H9 (cell line): ENCODE measurements around the gene MED25. TPM values are rescaled to one million over a fixed set of nuclear protein-coding genes. Genes with fewer than 3 reads are reported as not detected.

Source experiments
- DNase-seq: peaks from one replicate; pipeline ENCODE4 v3.0.0-alpha.2; 2017
- H2AFZ ChIP-seq: one replicate; pipeline ENCODE4 v1.6.1; 2013; ENCODE audit warnings: mild to moderate bottlenecking, low read length, control low read depth, moderate library complexity
- H2AK5ac ChIP-seq: 2 replicates; pipeline ENCODE4 v1.6.1; 2013; ENCODE audit warnings: low read length, control low read depth, mixed read lengths; ENCODE audit not compliant: insufficient read length
- H2BK120ac ChIP-seq: one replicate; pipeline ENCODE4 v1.6.1; 2013; ENCODE audit warnings: low read depth, mild to moderate bottlenecking, low read length, control low read depth, inconsistent platforms; ENCODE audit not compliant: poor library complexity, severe bottlenecking
- H2BK12ac ChIP-seq: 2 replicates; pipeline ENCODE4 v1.6.1; 2013; ENCODE audit warnings: low read length, control low read depth, mixed read lengths, low read depth; ENCODE audit not compliant: insufficient read length
- H2BK15ac ChIP-seq: 2 replicates; pipeline ENCODE4 v1.6.1; 2013; ENCODE audit warnings: low read depth, low read length, control low read depth
- H2BK20ac ChIP-seq: one replicate; pipeline ENCODE4 v1.6.1; 2013; ENCODE audit warnings: low read depth, mild to moderate bottlenecking, low read length, control low read depth, inconsistent platforms; ENCODE audit not compliant: poor library complexity, severe bottlenecking
- H2BK5ac ChIP-seq: 2 replicates; pipeline ENCODE4 v1.6.1; 2013; ENCODE audit warnings: low read length, control low read depth, mixed read lengths; ENCODE audit not compliant: insufficient read length
- H3K14ac ChIP-seq: 2 replicates; pipeline ENCODE4 v1.6.1; 2013; ENCODE audit warnings: low read length, control low read depth; ENCODE audit not compliant: insufficient read depth
- H3K18ac ChIP-seq: 2 replicates; pipeline ENCODE4 v1.6.1; 2013; ENCODE audit warnings: low read depth, mild to moderate bottlenecking, mixed read lengths, low read length, control low read depth; ENCODE audit not compliant: insufficient read length
- H3K23ac ChIP-seq: 2 replicates; pipeline ENCODE4 v1.6.1; 2013; ENCODE audit warnings: low read length, control low read depth, mixed read lengths, low read depth; ENCODE audit not compliant: insufficient read length
- H3K23me2 ChIP-seq: 2 replicates; pipeline ENCODE4 v1.6.1; 2013; ENCODE audit warnings: low read depth, mild to moderate bottlenecking, mixed read lengths, low read length, control low read depth; ENCODE audit not compliant: insufficient read length, poor library complexity, severe bottlenecking
- H3K27ac ChIP-seq: 2 replicates; pipeline ENCODE4 v1.5.1; 2013; ENCODE audit warnings: low read length, control low read depth, mixed read lengths, low read depth; ENCODE audit not compliant: insufficient read length
- H3K27me3 ChIP-seq: 2 replicates; pipeline ENCODE4 v1.6.1; 2013; ENCODE audit warnings: low read length, control low read depth, inconsistent platforms; ENCODE audit not compliant: insufficient read depth
- H3K4ac ChIP-seq: 2 replicates; pipeline ENCODE4 v1.6.1; 2013; ENCODE audit warnings: low read depth, mild to moderate bottlenecking, control low read depth, inconsistent platforms, low read length, moderate library complexity
- H3K4me1 ChIP-seq: 2 replicates; pipeline ENCODE4 v1.6.1; 2013; ENCODE audit warnings: low read length, control low read depth, inconsistent platforms; ENCODE audit not compliant: insufficient read depth
- H3K4me2 ChIP-seq: 2 replicates; pipeline ENCODE4 v1.6.1; 2013; ENCODE audit warnings: low read length, control low read depth, mixed read lengths; ENCODE audit not compliant: insufficient read length, insufficient read depth
- H3K56ac ChIP-seq: 2 replicates; pipeline ENCODE4 v1.6.1; 2013; ENCODE audit warnings: low read depth, mild to moderate bottlenecking, mixed read lengths, low read length, control low read depth; ENCODE audit not compliant: insufficient read length
- H3K79me1 ChIP-seq: 2 replicates; pipeline ENCODE4 v1.6.1; 2013; ENCODE audit warnings: low read depth, mild to moderate bottlenecking, moderate library complexity, low read length, control low read depth, inconsistent platforms; ENCODE audit not compliant: insufficient read depth, poor library complexity, severe bottlenecking
- H3K79me2 ChIP-seq: 2 replicates; pipeline ENCODE4 v1.6.1; 2013; ENCODE audit warnings: low read length, control low read depth, inconsistent platforms; ENCODE audit not compliant: insufficient read depth
- H3K9ac ChIP-seq: 2 replicates; pipeline ENCODE4 v1.6.1; 2013; ENCODE audit warnings: low read length, control low read depth, mixed read lengths; ENCODE audit not compliant: insufficient read length; ENCODE audit errors: extremely low read depth
- H3K9me3 ChIP-seq: one replicate; pipeline ENCODE4 v1.6.1; 2013; ENCODE audit warnings: low read depth, low read length, inconsistent platforms; ENCODE audit not compliant: control insufficient read depth
- H3T11ph ChIP-seq: one replicate; pipeline ENCODE4 v1.6.1; 2013; ENCODE audit warnings: mild to moderate bottlenecking, low read length, control low read depth, inconsistent platforms
- H4K20me1 ChIP-seq: one replicate; pipeline ENCODE4 v1.6.1; 2013; ENCODE audit not compliant: control insufficient read depth, insufficient read length, insufficient read depth
- H4K5ac ChIP-seq: 2 replicates; pipeline ENCODE4 v1.6.1; 2013; ENCODE audit warnings: low read depth, mild to moderate bottlenecking, mixed read lengths, low read length, control low read depth; ENCODE audit not compliant: insufficient read length
- H4K8ac ChIP-seq: replicated peaks from 2 replicates; pipeline ENCODE4 v1.6.1; 2013; ENCODE audit warnings: low read length, control low read depth, mixed read lengths, low read depth; ENCODE audit not compliant: insufficient read length
- H4K91ac ChIP-seq: 2 replicates; pipeline ENCODE4 v1.6.1; 2013; ENCODE audit warnings: low read depth, mild to moderate bottlenecking, moderate library complexity, mixed read lengths, low read length, control low read depth; ENCODE audit not compliant: insufficient read length
- H3K27ac Mint-ChIP-seq, 3 experiments: 2 replicates in 2 of 3; 3 replicates in 1 of 3; pipeline ENCODE4 v1.8.0; 2020 to 2021; ENCODE audit warnings: mixed read lengths in 3 of 3, mild to moderate bottlenecking in 1 of 3, moderate library complexity in 1 of 3
- H3K27me3 Mint-ChIP-seq: 2 replicates; pipeline ENCODE4 v1.8.0; 2021; ENCODE audit warnings: low read depth, mild to moderate bottlenecking, moderate library complexity, mixed read lengths
- H3K36me3 Mint-ChIP-seq, 3 experiments: 2 replicates in 2 of 3; 3 replicates in 1 of 3; pipeline ENCODE4 v1.8.0; 2020 to 2021; ENCODE audit warnings: low read depth in 3 of 3, mixed read lengths in 3 of 3; ENCODE audit not compliant: insufficient read depth in 1 of 3
- H3K4me1 Mint-ChIP-seq, 2 experiments: 2 replicates each; pipeline ENCODE4 v1.8.0; 2020; ENCODE audit warnings: mixed read lengths in 2 of 2
- H3K4me3 Mint-ChIP-seq, 2 experiments: 2 replicates in 1 of 2; 3 replicates in 1 of 2; pipeline ENCODE4 v1.8.0; 2020 to 2021; ENCODE audit warnings: mild to moderate bottlenecking in 2 of 2, mixed read lengths in 2 of 2, moderate library complexity in 1 of 2
- H3K9me3 Mint-ChIP-seq, 2 experiments: 2 replicates in 1 of 2; 3 replicates in 1 of 2; pipeline ENCODE4 v1.8.0; 2020; ENCODE audit warnings: mild to moderate bottlenecking in 2 of 2, mixed read lengths in 2 of 2, moderate library complexity in 1 of 2
- CTCF ChIP-seq: fragments of 200-600 bp; sonication (generic); conservative IDR thresholded peaks from 3 replicates; pipeline ENCODE4 v1.8.0; 2021; ENCODE audit warnings: antibody characterized with exemption, mild to moderate bottlenecking
- whole genome bisulfite sequencing: extraction: QIAGEN DNeasy Blood & Tissue Kit; methylation state at CpG from one replicate; pipeline ENCODE4 v1.1.7; 2013; ENCODE audit warnings: missing lambda C conversion rate, low lambda C conversion rate, mixed read lengths; ENCODE audit not compliant: insufficient read length; ENCODE audit errors: extremely low coverage; 5-methylcytosine and 5-hydroxymethylcytosine counted together
- total RNA-seq: library from RNA; stranded (reverse); gene quantifications from 2 replicates; pipeline ENCODE4 v1.2.1, GENCODE V29; 2021

Gene MED25
- total RNA-seq, 1 experiment from 2014 or later, result 77.5 TPM

GRCh38 chr19:49782515-49782914 lies 35.6 kb upstream of the MED25 start:
- Histone ChIP-seq H4K20me1 (no peaks in the 10 kb centered on the region), H2BK5ac (no peak overlapping the region), H4K8ac (no peak overlapping the region), H2BK15ac (no peak overlapping the region), H3K9ac (no peak overlapping the region), H3K56ac (no peak overlapping the region), H2AFZ (no peak overlapping the region), H3K4me2 (no peak overlapping the region), H3T11ph (no peak overlapping the region), H3K79me2 (no peaks in the 10 kb centered on the region), H3K4me1 (no peaks in the 10 kb centered on the region), H3K9me3 (no peaks in the 10 kb centered on the region), H3K23ac (no peak overlapping the region), H2AK5ac (no peak overlapping the region), H2BK12ac (no peak overlapping the region), H2BK20ac (no peak overlapping the region), H4K5ac (no peak overlapping the region), H4K91ac (no peak overlapping the region), H3K79me1 (no peaks in the 10 kb centered on the region), H3K27ac (no peak overlapping the region), H2BK120ac (no peak overlapping the region), H3K4ac (no peak overlapping the region), H3K18ac (no peak overlapping the region), H3K23me2 (no peaks in the 10 kb centered on the region), H3K27me3 (no peaks in the 10 kb centered on the region), H3K14ac (no peak overlapping the region)
- H3K27me3 Mint-ChIP-seq, result no peaks in the 10 kb centered on the region
- H3K9me3 Mint-ChIP-seq, result no peaks in the 10 kb centered on the region
- WGBS, result no CpG with 5 or more reads among the region's 18 CpGs
- peaks cover 24 to 40% (median 33%) of the 10 kb centered on the region in 3 experiments for H3K36me3 Mint-ChIP-seq
- DNase-seq, result no peak
- H3K4me1 Mint-ChIP-seq, result peaks cover 9 to 10% of the 10 kb centered on the region in 2 experiments; a peak in 3 of 4 replicates
- TF ChIP-seq CTCF, result no peak
- no peak overlapping the region for H3K4me3 Mint-ChIP-seq
- H3K27ac Mint-ChIP-seq, result no peak overlapping the region
